GM12874 (cell line): Measurements from ENCODE around the gene CDKAL1.

Experiments used
- CTCF ChIP-seq: IDR thresholded peaks from 2 replicates; pipeline ENCODE4 v1.5.1; 2011; ENCODE audit warnings: low read depth, mild to moderate bottlenecking, control low read depth, low read length, moderate library complexity; ENCODE audit not compliant: insufficient read depth

CDKAL1 gene

GRCh38 chr6:20841806-20842205 lies 307.5 kb downstream of the CDKAL1 start:
- no peak for TF ChIP-seq CTCF

DNA sequence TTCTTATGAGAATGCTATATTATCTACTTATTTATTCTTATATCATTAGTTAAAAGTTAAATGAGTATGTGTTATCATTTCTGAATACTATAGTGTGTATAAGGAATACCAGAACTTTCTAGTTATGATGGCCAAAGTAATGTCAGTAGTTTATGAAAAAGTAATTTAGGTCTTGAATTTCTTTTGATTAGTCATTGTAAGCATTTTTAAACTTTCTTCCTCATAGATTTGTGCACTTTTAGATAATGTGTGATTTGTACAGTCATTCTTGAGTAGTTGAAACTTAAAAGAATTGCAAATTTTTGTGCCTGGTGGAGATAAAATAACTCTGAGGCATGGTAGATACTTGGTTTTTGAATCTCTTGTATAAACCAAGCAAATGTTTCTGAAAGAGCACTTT lies 311.3 kb downstream of the CDKAL1 start:
- no peak for TF ChIP-seq CTCF

DNA sequence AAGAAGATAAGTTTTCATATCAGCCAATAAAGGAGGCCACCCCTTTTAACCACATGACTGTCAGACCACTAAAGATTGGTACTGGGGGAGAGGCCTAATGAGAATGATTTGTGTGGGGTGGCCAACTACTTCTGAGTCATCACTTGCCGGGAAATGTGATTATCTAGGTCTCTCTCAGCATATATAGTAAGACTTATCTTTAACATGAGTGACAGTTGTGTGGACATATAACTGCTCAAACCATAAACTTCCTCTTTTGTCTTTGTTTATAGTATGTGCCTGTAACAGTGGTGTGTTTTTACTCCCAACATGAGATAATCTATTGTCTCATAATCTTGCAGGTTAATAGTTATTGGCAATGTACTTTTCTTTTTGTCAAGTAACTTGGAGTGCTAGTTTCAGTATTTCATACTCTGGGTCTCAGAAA lies 312.4 kb downstream of the CDKAL1 start:
- no peak for TF ChIP-seq CTCF

DNA sequence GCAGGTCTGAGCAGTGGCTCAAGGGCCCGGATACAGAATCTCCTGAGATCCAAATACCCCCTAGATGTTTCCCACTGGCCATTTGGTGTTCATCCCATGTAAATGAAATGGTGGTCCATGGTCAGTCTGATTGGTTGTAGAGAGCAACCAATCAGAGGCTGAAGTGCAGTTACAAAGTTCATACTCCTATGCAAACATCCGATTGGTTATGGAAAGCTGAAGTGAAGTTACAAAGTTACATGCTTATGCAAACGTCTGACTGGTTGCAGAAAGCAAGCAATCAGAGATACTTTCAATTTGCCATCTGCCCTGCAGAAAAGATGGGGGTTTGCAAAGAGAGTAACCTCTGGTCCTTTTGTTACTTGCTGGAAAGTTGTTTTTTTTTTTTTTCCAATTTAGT lies 313.6 kb downstream of the CDKAL1 start:
- TF ChIP-seq CTCF, result no peak

GRCh38 chr6:20850686-20851416 lies 316.6 kb downstream of the CDKAL1 start:
- no peak for TF ChIP-seq CTCF

GRCh38 chr6:20851795-20852194 lies 317.5 kb downstream of the CDKAL1 start:
- no peak for TF ChIP-seq CTCF

- no peak for TF ChIP-seq CTCF
These were observed 319.6 kb downstream of the CDKAL1 start for GRCh38 chr6:20853828-20854227.
